ENCODE results near the gene DLX2.
"Not testable (repeated sequence)": the region's sequence is repeated elsewhere in the genome, so short reads cannot be mapped to it uniquely, and the experiment has no call there.

DLX2 gene

DNA sequence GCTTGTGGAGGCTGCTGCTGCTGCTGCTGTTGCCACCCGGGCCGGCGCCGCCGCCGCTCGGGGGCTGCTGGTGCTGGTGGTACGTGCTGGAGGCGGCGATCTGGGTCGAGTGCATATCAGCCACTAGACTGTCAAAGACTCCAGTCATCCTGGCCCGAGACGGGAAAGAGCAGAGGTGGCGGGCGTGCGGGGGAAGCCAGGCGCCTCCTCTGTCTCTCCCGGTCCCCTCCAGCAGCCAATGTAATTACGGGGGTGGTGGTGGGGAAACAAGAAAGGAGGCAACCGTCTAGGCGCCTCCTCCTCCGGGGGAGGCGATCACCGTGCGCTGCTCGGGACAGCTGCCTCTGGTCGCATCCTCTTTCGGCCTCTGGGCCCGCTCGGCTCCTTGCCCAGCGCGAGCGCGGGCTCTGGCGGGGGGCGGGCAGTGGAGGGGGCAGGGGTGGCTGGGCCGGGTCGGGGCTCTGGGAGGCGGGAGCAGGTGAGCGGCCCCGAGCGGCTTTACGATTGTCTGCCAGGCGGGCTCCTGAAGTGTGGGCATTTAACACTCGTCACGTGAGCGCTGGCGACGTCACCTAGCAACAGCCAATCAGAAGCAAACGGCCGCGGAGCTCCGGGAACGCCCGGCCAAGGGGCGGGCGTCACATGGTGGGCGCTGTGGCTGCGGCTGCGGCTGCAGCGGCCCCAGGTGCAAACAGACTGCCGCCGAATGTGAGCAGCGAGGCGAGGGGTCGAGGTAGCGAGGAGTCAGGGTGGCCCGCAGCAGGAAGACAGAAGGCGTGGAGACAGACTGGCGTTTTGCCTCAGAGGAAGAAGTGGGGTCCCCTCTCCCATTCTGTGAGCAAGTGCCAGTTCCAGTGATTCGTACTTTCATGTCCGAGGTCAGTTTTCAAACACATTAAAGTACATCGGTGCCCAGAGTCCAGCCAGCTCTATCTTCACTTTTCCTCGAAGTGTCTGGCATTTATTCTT is at the start of gene DLX2:
Gene DLX2, minus strand, starts transcription at position 510 of the 969 bp plus-strand sequence. Its CDS starts 362 bp downstream, at position 148.
- DNase-seq: peak; percentile 70 to 88

DNA sequence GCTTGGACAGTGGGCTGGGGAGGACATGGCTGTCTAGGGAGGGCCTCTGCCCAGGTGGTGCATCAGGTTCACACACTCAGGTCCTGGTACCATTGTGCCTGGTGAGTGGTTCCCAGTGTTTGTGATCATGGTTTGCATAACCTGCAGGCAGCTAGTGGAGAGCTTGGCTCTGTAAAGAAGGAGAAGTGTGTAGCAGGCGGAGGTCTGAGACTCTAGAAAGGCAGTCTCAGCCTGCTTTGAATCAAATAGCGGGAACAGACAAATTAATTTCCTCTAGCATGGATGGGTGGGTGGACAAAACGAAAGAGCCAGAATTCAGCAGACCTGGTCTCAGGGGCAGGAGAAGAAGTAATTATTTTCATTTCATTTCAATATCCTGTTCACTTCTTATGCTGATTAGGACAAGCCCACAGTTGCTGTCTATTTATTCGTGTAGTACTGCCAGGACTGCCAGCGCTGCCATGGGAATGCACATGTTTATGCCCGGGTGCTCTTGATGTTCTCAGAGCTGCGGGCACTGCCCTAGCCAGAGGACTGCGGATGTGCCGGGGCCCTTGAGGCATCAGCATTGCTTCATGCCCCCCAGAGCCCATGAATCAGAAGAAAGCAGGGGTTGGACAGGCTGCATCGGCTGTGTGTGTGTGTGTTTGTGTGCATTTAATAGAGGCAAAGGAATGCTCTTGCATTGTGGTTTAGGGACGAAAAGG is 45.4 kb upstream of the DLX2 start:
- no peak for DNase-seq

- DNase-seq: no peak
Measured at GRCh38 chr2:172143817-172144216, 41.1 kb upstream of the DLX2 start.

DNA sequence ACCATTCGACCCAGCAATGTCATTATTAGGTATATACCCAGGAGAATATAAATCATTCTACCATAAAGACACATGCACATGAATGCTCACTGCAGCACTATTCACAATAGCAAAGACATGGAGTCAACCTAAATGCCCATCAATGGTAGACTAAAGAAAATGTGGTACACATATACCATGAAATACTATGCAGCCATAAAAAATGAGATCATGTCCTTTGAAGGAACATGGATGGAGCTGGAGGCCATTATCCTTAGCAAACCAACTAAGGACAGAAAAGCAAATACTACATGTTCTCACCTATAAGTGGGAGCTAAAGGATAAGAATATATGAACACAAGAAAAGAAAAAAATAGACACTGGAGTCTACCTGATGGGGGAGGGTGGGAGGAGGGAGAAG is 36.0 kb upstream of the DLX2 start:
- not testable (repeated sequence) for DNase-seq

- no peak for DNase-seq
Measured at GRCh38 chr2:172137943-172138342, 35.2 kb upstream of the DLX2 start.

DNA sequence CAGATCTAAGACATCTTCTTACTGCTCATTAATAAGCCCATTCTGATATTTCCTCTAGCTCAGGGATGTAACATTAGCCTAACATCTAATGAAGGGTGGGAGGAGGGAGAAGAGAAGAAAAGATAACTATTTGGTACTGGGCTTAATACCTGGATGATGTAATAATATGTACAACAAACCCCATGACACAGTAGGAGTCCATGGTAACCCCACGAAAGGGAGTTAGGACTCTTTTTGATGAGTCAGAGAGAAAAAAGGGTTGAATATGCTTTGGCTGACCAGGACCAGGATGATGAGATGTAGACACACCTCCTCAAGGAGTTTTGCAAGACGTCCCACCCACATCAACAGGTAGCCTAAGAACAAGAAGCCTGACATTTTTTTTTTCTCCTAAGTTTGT is 34.4 kb upstream of the DLX2 start:
- no peak for DNase-seq

DNA sequence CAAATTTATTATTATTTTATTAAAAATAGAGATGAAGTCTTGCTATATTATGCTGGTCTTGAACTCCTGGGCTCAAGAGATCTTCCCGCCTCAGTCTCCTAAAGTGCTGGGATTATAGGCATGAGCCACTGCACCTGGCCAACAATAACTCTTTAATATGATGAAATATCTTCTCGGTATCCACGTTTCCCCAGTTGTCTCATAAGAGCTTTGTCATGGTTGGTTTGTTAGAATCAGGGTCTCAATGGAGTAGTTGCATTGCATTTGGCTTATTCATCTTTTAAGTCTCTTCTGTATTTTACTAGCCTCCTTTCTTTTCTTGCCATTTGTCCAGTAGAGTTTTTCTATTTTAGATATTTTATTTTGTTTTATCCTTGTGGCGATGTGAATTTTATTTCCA is 32.7 kb upstream of the DLX2 start:
- DNase-seq: no peak

GRCh38 chr2:172134270-172134669 is 31.6 kb upstream of the DLX2 start:
- no peak for DNase-seq

- no peak for DNase-seq
Measured at GRCh38 chr2:172131713-172132555, 29.2 kb upstream of the DLX2 start.

DNA sequence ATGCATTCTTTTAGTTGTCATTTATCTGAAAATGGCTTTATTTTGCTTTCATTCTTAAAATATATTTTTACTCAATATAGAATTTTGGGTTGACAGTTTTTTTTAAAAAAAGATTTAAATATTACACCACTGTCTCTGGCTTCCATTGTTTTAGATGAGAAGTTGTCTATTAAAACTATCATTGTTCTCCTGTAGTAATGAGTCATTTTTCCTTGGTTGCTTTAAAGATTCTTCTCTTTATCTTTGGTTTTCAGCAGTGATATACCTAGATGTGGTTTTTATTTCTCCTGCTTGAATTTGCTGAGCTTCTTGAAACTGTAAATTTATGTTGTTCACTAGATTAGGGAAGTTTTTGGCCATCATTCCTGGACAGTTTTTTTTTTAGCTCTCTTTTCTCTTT is 26.7 kb upstream of the DLX2 start:
- no peak for DNase-seq

- DNase-seq: no peak
Measured at GRCh38 chr2:172128484-172128883, 25.8 kb upstream of the DLX2 start.

GRCh38 chr2:172120118-172120517 is 17.4 kb upstream of the DLX2 start:
- no peak for DNase-seq

GRCh38 chr2:172119089-172119488 is 16.4 kb upstream of the DLX2 start:
- DNase-seq: peak; percentile 19 to 42

DNA sequence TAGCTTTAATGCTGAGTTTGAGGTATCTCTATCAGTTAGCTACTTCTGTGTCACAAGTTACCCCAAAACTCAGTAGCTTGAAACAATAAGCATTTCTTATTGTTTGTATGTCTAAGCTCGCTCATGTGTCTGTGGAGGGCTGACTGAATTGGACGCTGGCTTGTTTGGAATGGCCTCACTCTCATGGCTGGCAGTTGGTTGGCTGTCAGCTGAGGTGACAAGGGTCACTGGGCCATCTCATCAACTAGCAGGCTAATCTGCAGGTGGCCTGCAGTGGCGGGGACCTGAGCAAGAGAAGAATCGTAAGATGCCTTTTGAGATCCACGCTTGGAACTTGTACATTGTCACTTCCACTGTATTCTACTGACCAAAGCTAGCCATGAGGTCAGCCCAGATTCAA is 13.4 kb upstream of the DLX2 start:
- no peak for DNase-seq

GRCh38 chr2:172114579-172114978 is 11.9 kb upstream of the DLX2 start:
- no peak for DNase-seq

DNA sequence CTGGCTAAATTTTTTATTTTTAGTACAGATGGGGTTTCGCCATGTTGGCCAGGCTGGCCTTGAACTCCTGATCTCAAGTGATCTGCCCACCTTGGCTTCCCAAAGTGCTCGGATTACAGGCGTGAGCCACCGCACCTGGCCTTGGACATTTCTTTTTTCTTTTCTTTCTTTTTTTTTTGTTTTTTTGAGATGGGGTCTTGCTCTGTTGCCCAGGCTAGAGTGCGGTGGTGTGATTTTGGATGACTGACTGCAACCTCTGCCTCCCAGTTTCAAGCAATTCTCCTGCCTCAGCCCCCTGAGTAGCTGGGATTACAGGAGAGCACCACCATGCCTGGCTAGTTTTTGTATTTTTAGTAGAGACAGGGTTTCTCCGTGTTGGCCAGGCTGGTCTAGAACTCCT is 11.5 kb upstream of the DLX2 start:
- DNase-seq: not testable (repeated sequence)

GRCh38 chr2:172113617-172114016 is 10.9 kb upstream of the DLX2 start:
- DNase-seq: peak in 1 of 2 experiments; percentile 20

- DNase-seq: no peak
Measured at GRCh38 chr2:172109988-172110811, 7.5 kb upstream of the DLX2 start.

DNA sequence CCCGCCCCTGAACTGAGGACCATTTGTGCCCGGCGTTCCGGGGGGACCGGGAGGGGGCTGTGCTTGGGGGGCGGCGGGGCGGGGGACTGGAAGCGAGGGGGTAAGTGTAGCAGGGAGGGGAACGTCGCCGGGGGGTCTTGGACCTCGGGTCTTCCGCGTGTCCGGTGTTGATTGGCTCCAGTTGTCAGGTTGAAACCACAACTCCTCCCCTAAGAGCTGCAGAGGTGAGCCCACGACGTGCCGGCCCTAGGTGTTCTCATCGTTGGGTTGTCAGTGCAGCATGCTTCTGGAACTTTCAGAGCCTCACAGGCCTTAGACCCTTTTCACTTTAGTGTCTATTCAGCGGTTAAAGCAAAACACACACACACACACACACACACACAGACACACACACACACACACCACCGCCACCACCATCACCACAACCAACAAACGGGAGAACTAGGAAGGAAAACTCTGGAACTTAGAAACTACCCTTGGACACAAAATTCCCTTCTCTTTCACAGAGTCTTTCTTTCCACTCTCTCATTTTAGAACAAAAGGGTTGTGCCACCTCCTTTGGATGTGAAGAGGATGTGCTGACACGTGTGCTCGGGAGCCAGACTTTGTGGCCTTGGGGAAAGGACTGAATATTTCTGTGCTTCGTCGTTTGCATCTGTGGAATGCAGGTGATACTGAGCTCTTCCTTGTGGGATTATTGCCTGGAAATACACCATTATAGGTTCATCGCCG is 6.7 kb upstream of the DLX2 start:
- DNase-seq: no peak

DNA sequence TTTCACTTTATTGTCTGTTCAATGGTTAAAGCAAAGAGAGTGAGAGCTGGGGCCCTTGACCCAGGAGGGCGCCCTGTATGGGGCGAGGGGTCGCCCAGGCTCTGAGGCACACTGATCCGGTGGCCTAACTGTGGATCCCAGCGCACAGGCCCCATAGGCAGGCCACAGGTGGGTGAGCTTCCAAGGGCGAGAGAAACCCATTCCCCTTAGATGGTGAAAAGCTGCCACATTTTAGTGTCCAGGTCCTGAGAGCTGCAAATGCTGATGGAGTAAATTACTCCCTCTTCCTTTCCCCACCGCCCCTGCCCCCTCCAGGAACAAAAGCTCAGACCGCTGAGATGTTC is 5.9 kb upstream of the DLX2 start:
- no peak for DNase-seq
